ENCODE measurements around the gene PGAP2. TPM values are rescaled to one million over a fixed set of nuclear protein-coding genes. Genes with fewer than 3 reads are reported as not detected.

PGAP2 gene
- total RNA-seq, 1 experiment from 2014 or later = 53.6 TPM

DNA sequence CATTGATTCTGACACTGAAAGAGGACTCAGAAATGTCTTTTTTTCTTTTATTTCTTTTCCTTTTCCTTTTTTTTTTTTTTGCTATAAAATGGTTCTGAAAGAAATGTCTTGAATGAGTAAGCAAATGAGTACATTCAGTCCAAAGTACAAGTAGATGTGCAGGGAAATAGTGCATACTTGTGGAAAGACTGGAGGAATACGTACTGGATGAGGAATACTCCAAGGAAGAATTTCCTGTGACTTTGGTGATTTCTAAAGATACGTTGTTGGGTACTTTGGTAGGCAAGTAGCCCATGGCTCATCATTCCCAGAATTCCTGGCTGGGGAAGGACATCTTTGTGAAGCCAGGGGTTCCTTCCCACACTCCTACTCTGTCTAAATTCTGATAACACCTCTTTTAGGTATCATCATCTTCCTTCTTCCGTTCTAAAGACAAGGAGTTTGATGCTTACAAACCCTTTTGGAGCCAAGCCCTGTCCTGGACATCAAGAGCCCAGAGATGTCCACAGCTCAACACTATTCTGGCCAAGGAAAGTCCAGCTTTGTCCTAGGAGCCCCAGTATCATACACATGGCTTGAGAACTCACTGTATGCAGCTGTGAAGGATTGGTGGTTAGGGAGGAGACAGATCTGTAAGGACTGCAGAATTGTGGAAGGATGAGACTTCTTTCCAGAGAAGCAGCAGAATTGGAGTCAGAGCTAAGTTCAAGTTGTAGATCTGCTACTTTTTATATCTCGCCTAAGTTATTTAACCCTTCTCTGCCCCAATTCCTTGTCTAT, 6.2 kb upstream of the PGAP2 start:
- Histone ChIP-seq H3K36me3 (ENCODE audit: control insufficient read depth, insufficient read depth, low read length) (no peaks in the 10 kb centered on the region), H3K4me1 (peaks cover 15% of the 10 kb centered on the region), H3K27me3 (replicated peaks; ENCODE audit: control insufficient read depth, insufficient read depth, low read length) (no peaks in the 10 kb centered on the region), H3K9me3 (no peaks in the 10 kb centered on the region), H3K4me3 (ENCODE audit: low read depth, low read length) (no peak overlapping the region)
- H3K27me3 Mint-ChIP-seq (ENCODE audit: insufficient read depth, unreplicated experiment) = no peaks in the 10 kb centered on the region
- intact Hi-C loops (cut with micrococcal nuclease; ENCODE audit: unreplicated experiment) = no loop called here
- POLR2A ChIA-PET = no interaction called here
- H3K4me1 Mint-ChIP-seq (ENCODE audit: low read depth, unreplicated experiment) = peaks cover 13% of the 10 kb centered on the region
- H3K4me3 Mint-ChIP-seq (ENCODE audit: unreplicated experiment) = peak overlapping the region; percentile 55
- no peak for DNase-seq
- BruUV-seq (replicated peaks) = no TSS peak
- CTCF ChIA-PET = interaction anchor here (0.7 kb wide), 1 partner anchor 108 kb away, joined by 3 read pairs; no protein-coding TSS in a partner anchor
- H3K36me3 Mint-ChIP-seq (ENCODE audit: insufficient read depth, unreplicated experiment) = peaks cover 19% of the 10 kb centered on the region
- H3K9me3 Mint-ChIP-seq (ENCODE audit: unreplicated experiment) = no peaks in the 10 kb centered on the region
- TF ChIP-seq, protein P1, sequence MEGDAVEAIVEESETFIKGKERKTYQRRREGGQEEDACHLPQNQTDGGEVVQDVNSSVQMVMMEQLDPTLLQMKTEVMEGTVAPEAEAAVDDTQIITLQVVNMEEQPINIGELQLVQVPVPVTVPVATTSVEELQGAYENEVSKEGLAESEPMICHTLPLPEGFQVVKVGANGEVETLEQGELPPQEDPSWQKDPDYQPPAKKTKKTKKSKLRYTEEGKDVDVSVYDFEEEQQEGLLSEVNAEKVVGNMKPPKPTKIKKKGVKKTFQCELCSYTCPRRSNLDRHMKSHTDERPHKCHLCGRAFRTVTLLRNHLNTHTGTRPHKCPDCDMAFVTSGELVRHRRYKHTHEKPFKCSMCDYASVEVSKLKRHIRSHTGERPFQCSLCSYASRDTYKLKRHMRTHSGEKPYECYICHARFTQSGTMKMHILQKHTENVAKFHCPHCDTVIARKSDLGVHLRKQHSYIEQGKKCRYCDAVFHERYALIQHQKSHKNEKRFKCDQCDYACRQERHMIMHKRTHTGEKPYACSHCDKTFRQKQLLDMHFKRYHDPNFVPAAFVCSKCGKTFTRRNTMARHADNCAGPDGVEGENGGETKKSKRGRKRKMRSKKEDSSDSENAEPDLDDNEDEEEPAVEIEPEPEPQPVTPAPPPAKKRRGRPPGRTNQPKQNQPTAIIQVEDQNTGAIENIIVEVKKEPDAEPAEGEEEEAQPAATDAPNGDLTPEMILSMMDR (IDR thresholded peaks at IDR 0.05; ENCODE audit: insufficient read depth in 1 of 2, low read depth in 1 of 2, low read length in 1 of 2, severe bottlenecking in 1 of 2, unreplicated experiment in 1 of 2) = no peak
- peak overlapping the region; percentile 85 for H3K27ac Mint-ChIP-seq (ENCODE audit: unreplicated experiment)

DNA sequence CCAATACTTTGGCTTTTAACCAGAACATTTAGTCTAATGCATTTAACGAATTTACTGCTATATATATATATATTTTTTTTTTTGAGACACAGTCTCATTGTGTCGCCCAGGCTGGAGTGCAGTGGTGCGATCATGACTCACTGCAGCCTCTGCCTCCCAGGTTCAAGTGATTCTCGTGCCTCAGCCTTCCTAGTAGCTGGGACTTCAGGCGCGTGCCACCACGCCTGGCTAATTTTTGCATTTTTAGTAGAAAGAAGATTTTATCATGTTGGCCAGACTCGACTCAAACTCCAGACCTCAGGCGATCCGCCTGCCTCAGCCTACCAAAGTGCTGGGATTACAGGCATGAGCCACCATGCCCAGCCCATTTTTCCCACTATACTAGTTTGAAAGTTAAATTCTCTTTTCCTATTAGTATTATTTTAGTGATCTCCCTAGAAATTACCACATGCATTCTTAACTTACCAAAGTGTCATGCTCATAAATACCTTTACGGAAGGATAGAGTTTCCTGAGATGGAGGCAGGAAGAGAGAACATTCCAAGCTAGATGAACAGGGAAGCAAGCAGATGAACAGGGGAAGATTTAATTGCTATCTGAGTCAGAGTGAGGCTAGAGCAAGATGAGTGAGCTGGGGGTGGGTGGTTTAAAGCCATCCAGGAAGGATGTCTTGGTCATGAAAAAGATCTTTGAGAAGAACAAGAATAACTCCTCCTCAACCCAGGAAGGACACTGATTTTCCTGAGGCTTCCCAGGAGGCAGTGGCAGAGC, 4.4 kb upstream of the PGAP2 start:
- Histone ChIP-seq H3K4me3 (ENCODE audit: low read depth, low read length) (no peak overlapping the region), H3K36me3 (ENCODE audit: control insufficient read depth, insufficient read depth, low read length) (no peaks in the 10 kb centered on the region), H3K4me1 (peaks cover 16% of the 10 kb centered on the region), H3K27me3 (replicated peaks; ENCODE audit: control insufficient read depth, insufficient read depth, low read length) (no peaks in the 10 kb centered on the region), H3K9me3 (no peaks in the 10 kb centered on the region)
- Mint-ChIP-seq H3K27ac (ENCODE audit: unreplicated experiment) (peak overlapping the region; percentile 20), H3K27me3 (ENCODE audit: insufficient read depth, unreplicated experiment) (no peaks in the 10 kb centered on the region), H3K36me3 (ENCODE audit: insufficient read depth, unreplicated experiment) (peaks cover 16% of the 10 kb centered on the region), H3K4me3 (ENCODE audit: unreplicated experiment) (no peak overlapping the region), H3K4me1 (ENCODE audit: low read depth, unreplicated experiment) (peaks cover 13% of the 10 kb centered on the region), H3K9me3 (ENCODE audit: unreplicated experiment) (no peaks in the 10 kb centered on the region)
- BruUV-seq (replicated peaks) = no TSS peak
- intact Hi-C loops (cut with micrococcal nuclease; ENCODE audit: unreplicated experiment) = no loop called here
- DNase-seq = no peak
- POLR2A ChIA-PET = no interaction called here
- TF ChIP-seq, protein P1 (IDR thresholded peaks at IDR 0.05; ENCODE audit: insufficient read depth in 1 of 2, low read depth in 1 of 2, low read length in 1 of 2, severe bottlenecking in 1 of 2, unreplicated experiment in 1 of 2) = no peak
- CTCF ChIA-PET = no interaction called here

DNA sequence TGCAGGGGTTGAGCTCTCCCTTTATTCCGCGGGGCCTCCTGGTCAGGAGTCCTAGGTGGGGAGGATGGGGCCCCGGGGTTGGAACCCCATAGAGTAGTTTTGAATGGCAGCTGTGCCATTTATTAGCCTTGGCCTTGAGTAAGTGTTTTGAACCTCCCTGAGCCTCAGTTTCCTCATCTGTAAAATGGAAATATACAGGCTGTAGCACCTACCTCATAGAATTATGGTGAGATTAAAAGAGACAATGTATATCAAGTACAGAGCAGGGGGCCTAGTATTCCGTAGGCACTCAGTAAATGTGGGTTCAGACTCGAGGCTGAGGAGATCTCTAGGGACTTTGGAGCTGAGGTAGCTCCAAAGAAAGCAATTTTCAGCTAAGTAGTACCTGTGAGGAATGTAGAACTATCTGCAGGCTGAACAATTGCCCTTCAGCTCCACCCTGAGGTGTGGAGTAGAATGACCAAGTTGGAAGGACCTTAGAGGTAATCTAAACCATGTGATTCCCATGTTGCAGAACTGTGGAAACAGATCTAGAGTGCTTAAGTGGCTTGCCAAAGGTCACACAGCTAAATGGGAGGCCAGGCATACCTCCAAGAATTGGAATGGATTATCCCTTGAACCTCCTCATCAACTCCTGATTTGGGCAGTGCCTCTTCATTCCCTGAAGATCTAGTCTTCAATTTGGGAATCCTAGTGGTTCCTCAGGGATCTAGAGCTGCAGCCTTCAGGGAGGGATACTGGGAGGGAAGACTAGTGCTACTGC, 682 bp downstream of the PGAP2 start:
- ChIA-PET CTCF (interaction anchor here (0.6 to 2.8 kb wide), 16 partner anchors 11 to 430 kb away, joined by 3 to 39 read pairs (median 4); partner anchors contain the start of genes CHRNA10, NUP98, RHOG and STIM1), POLR2A (interaction anchor here (0.6 to 2.6 kb wide), 6 partner anchors 11 to 46 kb away, joined by 3 to 25 read pairs (median 4); partner anchors contain the start of genes NUP98 and RHOG)
- Mint-ChIP-seq H3K36me3 (ENCODE audit: insufficient read depth, unreplicated experiment) (peaks cover 11% of the 10 kb centered on the region), H3K4me3 (ENCODE audit: unreplicated experiment) (peak overlapping the region; percentile 89), H3K9me3 (ENCODE audit: unreplicated experiment) (no peaks in the 10 kb centered on the region), H3K27ac (ENCODE audit: unreplicated experiment) (peak overlapping the region; percentile 93), H3K27me3 (ENCODE audit: insufficient read depth, unreplicated experiment) (no peaks in the 10 kb centered on the region), H3K4me1 (ENCODE audit: low read depth, unreplicated experiment) (peaks cover 10% of the 10 kb centered on the region)
- H3K9me3 ChIP-seq = no peaks in the 10 kb centered on the region
- TF ChIP-seq, protein P1 (IDR thresholded peaks at IDR 0.05; ENCODE audit: insufficient read depth in 1 of 2, low read depth in 1 of 2, low read length in 1 of 2, severe bottlenecking in 1 of 2, unreplicated experiment in 1 of 2) = peak; percentile 55 to 79
- BruUV-seq (replicated peaks) = TSS peak; percentile 79
- peak overlapping the region; percentile 89 for H3K4me3 ChIP-seq (ENCODE audit: low read depth, low read length)
- peak; percentile 81 to 84 for DNase-seq
- no peaks in the 10 kb centered on the region; the same call in 1 of the 2 replicates for H3K36me3 ChIP-seq (ENCODE audit: control insufficient read depth, insufficient read depth, low read length)
- intact Hi-C loops (cut with micrococcal nuclease; ENCODE audit: unreplicated experiment) = loop anchor here (1.0 to 5.0 kb wide), 7 partner anchors 12 to 263 kb away; partner anchors contain the start of gene NUP98
- peaks cover 12% of the 10 kb centered on the region for H3K4me1 ChIP-seq
- no peaks in the 10 kb centered on the region for H3K27me3 ChIP-seq (replicated peaks; ENCODE audit: control insufficient read depth, insufficient read depth, low read length)
